Osteocyte (in vitro differentiated cells): ENCODE data around the gene ANKRD44. TPM values are rescaled to one million over a fixed set of nuclear protein-coding genes. Genes with fewer than 3 reads are reported as not detected.

Source experiments
- DNase-seq: peaks from one replicate; pipeline ENCODE4 v3.0.0; 2021; ENCODE audit warnings: mixed read lengths; ENCODE audit not compliant: unreplicated experiment; ENCODE audit errors: extremely low spot score
- H3K27ac Mint-ChIP-seq: one replicate; pipeline ENCODE4 v1.8.0; 2021; ENCODE audit warnings: mild to moderate bottlenecking, mixed read lengths; ENCODE audit not compliant: unreplicated experiment
- H3K27me3 Mint-ChIP-seq: one replicate; pipeline ENCODE4 v1.8.0; 2021; ENCODE audit warnings: mixed read lengths; ENCODE audit not compliant: unreplicated experiment
- H3K36me3 Mint-ChIP-seq: one replicate; pipeline ENCODE4 v1.8.0; 2021; ENCODE audit warnings: mixed read lengths; ENCODE audit not compliant: unreplicated experiment
- H3K4me1 Mint-ChIP-seq: one replicate; pipeline ENCODE4 v1.8.0; 2021; ENCODE audit warnings: mixed read lengths; ENCODE audit not compliant: unreplicated experiment
- H3K4me3 Mint-ChIP-seq: one replicate; pipeline ENCODE4 v1.8.0; 2021; ENCODE audit warnings: mild to moderate bottlenecking, moderate library complexity, mixed read lengths; ENCODE audit not compliant: unreplicated experiment
- H3K9me3 Mint-ChIP-seq: one replicate; pipeline ENCODE4 v1.8.0; 2021; ENCODE audit warnings: mixed read lengths; ENCODE audit not compliant: unreplicated experiment
- total RNA-seq: library from RNA; stranded (reverse); gene quantifications from 2 replicates; pipeline ENCODE4 v1.2.1, GENCODE V29; 2021
- TF ChIP-seq, protein P1 (sequence below): fragments of 200-600 bp; sonication (generic); IDR thresholded peaks from 2 replicates; pipeline ENCODE4 v1.5.0; 2021; ENCODE audit warnings: antibody characterized with exemption, mild to moderate bottlenecking, moderate library complexity

ANKRD44 gene
- total RNA-seq, 1 donor from 2014 or later, result 16.6 TPM

DNA sequence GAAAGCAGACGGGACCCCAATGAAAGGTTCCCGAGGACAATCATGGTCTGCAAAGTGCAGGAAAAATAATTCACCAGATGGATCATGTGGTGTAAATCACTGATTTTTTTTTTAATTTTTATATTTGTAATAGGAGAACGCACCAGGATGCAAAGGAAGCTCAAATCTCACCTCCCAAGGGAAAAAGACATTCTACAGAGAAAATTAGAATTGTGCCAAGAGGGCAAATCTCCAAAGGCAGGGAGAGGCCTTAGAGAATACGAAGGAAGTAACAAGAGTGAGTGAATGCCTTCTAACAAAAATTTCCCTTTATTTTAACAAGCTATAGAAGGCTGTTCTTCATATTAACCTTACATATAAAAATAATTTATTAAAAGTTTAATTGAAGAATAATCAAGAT is 90.9 kb downstream of the ANKRD44 start:
- H3K27me3 Mint-ChIP-seq, result no peaks in the 10 kb centered on the region
- peaks cover 26% of the 10 kb centered on the region for H3K4me1 Mint-ChIP-seq
- DNase-seq, result no peak
- TF ChIP-seq, protein P1, sequence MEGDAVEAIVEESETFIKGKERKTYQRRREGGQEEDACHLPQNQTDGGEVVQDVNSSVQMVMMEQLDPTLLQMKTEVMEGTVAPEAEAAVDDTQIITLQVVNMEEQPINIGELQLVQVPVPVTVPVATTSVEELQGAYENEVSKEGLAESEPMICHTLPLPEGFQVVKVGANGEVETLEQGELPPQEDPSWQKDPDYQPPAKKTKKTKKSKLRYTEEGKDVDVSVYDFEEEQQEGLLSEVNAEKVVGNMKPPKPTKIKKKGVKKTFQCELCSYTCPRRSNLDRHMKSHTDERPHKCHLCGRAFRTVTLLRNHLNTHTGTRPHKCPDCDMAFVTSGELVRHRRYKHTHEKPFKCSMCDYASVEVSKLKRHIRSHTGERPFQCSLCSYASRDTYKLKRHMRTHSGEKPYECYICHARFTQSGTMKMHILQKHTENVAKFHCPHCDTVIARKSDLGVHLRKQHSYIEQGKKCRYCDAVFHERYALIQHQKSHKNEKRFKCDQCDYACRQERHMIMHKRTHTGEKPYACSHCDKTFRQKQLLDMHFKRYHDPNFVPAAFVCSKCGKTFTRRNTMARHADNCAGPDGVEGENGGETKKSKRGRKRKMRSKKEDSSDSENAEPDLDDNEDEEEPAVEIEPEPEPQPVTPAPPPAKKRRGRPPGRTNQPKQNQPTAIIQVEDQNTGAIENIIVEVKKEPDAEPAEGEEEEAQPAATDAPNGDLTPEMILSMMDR, result no peak
- no peak overlapping the region for H3K27ac Mint-ChIP-seq
- no peaks in the 10 kb centered on the region for H3K36me3 Mint-ChIP-seq
- H3K9me3 Mint-ChIP-seq, result no peaks in the 10 kb centered on the region
- no peak overlapping the region for H3K4me3 Mint-ChIP-seq

DNA sequence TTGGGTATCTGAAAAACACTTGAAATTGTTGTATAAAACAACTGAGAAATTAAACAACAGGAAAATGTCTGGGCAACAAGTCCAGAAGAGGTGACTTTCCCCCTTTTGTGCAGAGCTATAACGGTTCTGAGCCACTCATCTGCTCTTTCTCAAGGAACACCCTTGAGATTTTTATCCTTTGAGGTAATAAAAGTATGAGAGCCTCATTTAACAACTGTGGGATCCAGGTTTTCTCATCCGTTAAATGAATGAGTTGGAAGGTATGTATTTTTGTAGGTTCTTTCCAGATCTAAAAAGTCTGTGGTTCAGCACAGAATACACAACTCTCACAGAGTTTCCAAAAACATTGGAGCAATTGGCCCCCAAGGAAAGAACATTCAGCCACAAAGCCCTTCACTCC is 93.0 kb downstream of the ANKRD44 start:
- no peaks in the 10 kb centered on the region for H3K36me3 Mint-ChIP-seq
- H3K9me3 Mint-ChIP-seq, result no peaks in the 10 kb centered on the region
- H3K27me3 Mint-ChIP-seq, result no peaks in the 10 kb centered on the region
- H3K27ac Mint-ChIP-seq, result no peak overlapping the region
- no peak overlapping the region for H3K4me3 Mint-ChIP-seq
- TF ChIP-seq, protein P1, result no peak
- H3K4me1 Mint-ChIP-seq, result peaks cover 35% of the 10 kb centered on the region
- no peak for DNase-seq

DNA sequence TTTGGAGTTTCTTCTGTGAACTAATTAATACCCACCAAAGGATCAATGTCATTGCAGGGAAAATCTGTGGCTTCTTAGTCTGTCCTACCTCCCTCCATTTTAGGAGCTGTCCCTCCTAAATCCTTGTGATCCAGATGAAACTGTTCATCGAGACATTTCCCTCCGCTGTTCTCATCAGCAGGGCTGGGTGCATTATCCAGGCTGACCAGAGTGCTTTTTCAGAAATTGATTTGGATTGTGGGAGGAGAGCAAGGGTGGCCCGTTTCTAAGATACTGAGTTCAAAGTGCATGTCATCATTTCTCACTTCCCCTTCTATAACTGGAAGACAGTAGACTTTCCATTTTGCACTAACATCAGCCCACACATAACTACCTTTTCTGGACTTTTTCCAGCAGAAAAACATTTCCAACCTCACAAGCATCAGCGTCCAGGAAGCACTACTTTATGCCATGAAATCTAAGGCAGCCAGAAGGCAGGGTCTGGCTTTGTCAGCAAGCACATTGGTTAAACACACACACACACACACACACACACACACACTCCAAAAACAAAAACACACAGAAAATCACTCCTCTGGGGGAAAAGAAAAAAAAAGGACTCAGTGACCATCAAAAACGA is 94.1 kb downstream of the ANKRD44 start:
- H3K27ac Mint-ChIP-seq, result peak overlapping the region; percentile 39
- peaks cover 36% of the 10 kb centered on the region for H3K4me1 Mint-ChIP-seq

DNA sequence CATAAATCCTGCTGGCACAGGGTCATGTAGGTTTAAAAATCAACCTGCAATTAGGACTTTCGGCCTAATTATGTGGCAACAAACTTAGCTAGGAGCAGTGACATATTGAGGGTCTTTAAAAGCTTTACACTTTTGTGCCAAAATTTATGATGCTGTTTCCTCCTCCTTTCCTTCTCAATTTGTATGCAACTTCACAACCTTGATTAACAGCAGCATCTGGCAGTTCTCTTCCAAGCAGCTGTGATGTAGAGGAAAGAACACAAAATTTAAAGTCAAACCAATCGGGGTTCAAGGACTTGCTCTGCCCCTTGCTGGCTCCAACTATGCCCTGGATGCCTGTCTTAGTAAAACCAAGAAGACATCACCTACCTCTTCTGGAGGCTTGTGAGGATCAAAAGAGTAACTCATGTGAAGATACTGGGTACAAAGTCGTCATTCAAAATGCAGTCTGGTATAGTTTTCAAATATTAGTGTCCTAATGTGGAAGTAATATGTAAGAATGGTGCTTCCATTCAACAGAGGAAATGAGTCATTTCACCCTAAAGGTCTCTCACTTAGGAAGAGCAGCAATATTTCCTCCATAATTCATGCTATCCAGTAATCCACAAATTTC is 94.7 kb downstream of the ANKRD44 start:
- peaks cover 36% of the 10 kb centered on the region for H3K4me1 Mint-ChIP-seq
- H3K36me3 Mint-ChIP-seq, result no peaks in the 10 kb centered on the region
- TF ChIP-seq, protein P1, result no peak
- H3K4me3 Mint-ChIP-seq, result no peak overlapping the region
- H3K27ac Mint-ChIP-seq, result peak overlapping the region; percentile 39
- no peaks in the 10 kb centered on the region for H3K9me3 Mint-ChIP-seq
- no peak for DNase-seq
- no peaks in the 10 kb centered on the region for H3K27me3 Mint-ChIP-seq

More for the DNA sequence above, 94.1 kb downstream of the ANKRD44 start:
- TF ChIP-seq, protein P1, result no peak
- DNase-seq, result no peak
- H3K36me3 Mint-ChIP-seq, result no peaks in the 10 kb centered on the region
- no peaks in the 10 kb centered on the region for H3K27me3 Mint-ChIP-seq
- no peaks in the 10 kb centered on the region for H3K9me3 Mint-ChIP-seq
- no peak overlapping the region for H3K4me3 Mint-ChIP-seq

DNA sequence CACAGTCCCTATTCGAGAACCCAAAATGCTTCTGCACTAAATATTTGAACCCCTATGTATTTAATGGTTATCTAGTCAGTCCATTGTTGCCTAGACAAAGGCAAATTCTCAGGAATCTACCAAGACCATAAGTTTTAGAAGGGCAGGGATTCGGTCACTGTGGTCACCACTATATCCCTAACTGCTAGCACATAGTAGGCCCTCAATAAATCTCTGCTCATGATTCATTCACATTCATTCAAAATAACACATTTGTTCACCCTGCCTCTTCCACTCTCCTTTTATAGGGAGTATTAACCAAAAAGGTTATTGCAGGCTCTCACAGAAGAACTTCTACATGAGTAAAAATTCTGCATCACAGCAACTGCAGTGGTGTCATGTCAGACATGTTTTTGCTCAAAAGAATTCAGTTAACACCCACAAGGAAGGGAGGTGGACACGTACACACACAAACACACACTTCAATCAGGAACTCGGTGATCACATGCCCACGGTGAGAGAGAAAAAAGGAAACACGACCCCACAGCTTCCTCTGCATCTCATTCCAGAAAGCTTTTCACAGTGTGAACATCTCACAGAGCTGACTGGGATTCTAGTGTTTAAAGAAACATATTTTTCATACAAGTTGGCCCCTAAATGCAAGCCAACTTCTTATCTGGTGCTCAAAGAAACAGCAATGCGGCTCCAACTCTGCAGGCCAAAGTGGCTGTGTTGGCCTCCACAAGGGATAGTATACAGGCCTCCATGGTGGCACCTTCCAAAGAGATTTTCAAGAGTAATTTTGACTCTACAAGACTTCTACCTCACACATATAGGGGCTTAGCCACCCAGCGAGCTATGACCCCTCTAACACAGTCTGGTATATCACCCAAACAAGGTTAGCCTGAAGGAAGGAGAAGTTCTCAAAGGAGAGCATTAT is 98.0 kb downstream of the ANKRD44 start:
- no peak overlapping the region for H3K4me3 Mint-ChIP-seq
- H3K9me3 Mint-ChIP-seq, result no peaks in the 10 kb centered on the region
- no peak overlapping the region for H3K27ac Mint-ChIP-seq
- H3K36me3 Mint-ChIP-seq, result no peaks in the 10 kb centered on the region
- peaks cover 30% of the 10 kb centered on the region for H3K4me1 Mint-ChIP-seq
- TF ChIP-seq, protein P1, result no peak
- no peak for DNase-seq
- no peaks in the 10 kb centered on the region for H3K27me3 Mint-ChIP-seq
